Erythroblast (primary cell): ENCODE measurements around the gene CLDN6.

Experiments used
- GATA1 ChIP-seq: IDR thresholded peaks from 2 replicates; pipeline ENCODE4 v1.6.1; 2011; ENCODE audit warnings: low read depth, mild to moderate bottlenecking, control low read depth, low read length, moderate library complexity
- POLR2A ChIP-seq: IDR thresholded peaks from 2 replicates; pipeline ENCODE4 v1.6.1; 2011; ENCODE audit warnings: mild to moderate bottlenecking, low read length

DNA sequence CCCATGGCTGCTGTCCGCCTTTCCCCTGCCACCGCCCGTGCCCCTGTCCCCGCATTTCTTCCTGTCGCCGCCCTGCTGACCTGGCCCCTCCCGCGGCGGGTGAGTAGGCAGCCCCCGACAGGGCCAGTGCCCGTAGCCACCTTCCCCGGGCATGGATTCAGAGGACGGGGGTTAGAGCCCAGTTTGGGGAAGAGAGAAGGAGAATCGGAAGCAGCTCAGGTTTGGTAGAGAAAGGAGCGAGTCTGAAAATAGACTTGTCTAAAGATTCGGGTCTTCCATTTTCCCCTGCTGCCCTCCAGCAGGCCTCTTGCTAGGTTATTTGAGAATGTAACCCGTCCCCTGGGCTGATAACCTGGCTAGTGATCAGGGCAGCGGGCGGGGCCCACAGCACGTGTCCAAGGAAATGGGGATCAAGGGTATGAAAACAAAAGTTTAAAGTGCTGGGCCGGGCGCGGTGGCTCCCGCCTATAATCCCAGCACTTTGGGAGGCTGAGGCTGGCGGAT lies 13.2 kb downstream of the CLDN6 start:
- TF ChIP-seq POLR2A: no peak
- no peak for TF ChIP-seq GATA1
